Frontal cortex (tissue), 4 donors: ENCODE data around the gene NDEL1. TPM values are rescaled to one million over a fixed set of nuclear protein-coding genes. Genes with fewer than 3 reads are reported as not detected.

ENCODE experiments used
- DNase-seq, 2 donors: peaks; one replicate each; pipeline ENCODE4 v3.0.0; 2012; ENCODE audit warnings: low spot score in 2 of 2
- FAIRE-seq: peaks from 2 replicates; lab custom pipeline; 2012; peaks lifted over from hg19 to GRCh38; lab: Jason Lieb, UNC
- small RNA-seq: library from RNA; depleted of rRNA; stranded (forward); fragments of <200 nt; gene quantifications from one replicate; pipeline ENCODE3, GENCODE V24; 2014
- total RNA-seq: library from RNA; depleted of rRNA; stranded (reverse); fragments of >200 nt; gene quantifications from one replicate; pipeline ENCODE4 v1.2.3, GENCODE V29; 2014
- donor health status: control.
- donor health status: control.
- donor health status: control.

Gene NDEL1
- total RNA-seq, 1 donor from 2014 or later = 41.2 TPM

DNA sequence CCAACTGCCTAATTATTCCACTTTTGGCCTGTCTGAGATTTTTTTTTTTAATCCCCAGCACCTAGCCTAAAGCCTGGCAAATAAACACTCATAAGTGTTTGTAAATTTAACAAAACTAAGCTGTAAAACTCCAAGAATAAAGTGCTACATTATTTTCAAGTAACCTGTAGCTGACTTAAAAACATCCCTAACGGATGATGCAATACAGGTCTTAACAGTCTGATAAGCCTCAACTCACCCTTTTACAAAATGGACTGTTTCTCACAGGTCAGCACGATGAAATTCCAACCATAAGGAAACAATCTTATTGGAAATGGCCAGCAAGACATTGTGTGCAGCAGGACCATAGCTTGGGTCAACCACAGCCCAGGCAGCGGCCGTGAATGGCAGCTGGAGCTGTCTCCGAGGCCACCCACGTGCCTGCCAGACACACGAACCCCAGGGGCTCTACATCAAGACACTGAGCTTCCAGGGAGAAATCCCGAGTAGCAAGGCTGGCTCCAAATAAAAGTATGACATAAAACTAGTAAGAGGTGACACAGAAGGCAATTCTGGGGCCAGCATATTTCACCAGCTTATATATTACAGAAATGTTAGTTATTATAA, 58.9 kb downstream of the NDEL1 start:
- DNase-seq (no peak), FAIRE-seq (no peak)

DNA sequence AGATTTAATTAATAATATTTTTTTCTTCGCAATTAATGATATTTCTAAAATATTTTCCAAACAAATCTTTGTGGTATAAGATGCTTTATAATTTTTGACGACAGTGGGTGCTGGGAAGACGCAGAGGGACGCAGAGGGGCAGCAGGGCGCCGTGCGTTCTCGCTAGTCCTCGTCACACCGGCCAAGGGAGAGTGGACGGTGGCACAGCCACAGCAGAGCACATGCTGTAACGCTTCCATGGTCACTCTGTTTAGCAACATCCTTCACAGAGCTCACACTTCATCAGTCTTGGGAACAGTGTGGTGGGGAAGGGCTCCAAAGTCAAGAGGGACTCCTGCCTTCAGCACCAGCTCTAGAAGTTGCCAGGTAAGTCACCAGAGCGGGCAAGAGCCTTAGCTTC, 60.4 kb downstream of the NDEL1 start:
- FAIRE-seq = no peak
- DNase-seq = no peak

DNA sequence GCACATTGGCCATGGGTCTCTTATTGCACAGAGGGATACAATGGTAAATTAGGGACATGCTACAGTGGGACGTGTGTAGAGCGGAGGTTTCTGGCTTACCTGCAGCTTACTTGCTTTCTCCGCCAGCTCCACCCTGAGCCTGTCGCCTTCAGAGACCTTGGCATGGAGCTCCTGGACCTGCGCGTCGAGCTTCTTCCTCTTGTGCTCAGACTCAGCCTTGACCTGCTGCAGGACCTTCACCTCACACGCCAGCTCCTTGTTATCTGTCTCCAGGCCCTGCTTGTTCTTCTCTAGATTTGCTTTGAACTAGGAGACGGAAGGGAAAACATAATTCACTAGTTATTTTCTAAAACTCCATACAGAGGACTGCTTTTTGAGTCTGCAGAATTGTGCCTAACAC, 63.5 kb downstream of the NDEL1 start:
- FAIRE-seq = no peak

DNA sequence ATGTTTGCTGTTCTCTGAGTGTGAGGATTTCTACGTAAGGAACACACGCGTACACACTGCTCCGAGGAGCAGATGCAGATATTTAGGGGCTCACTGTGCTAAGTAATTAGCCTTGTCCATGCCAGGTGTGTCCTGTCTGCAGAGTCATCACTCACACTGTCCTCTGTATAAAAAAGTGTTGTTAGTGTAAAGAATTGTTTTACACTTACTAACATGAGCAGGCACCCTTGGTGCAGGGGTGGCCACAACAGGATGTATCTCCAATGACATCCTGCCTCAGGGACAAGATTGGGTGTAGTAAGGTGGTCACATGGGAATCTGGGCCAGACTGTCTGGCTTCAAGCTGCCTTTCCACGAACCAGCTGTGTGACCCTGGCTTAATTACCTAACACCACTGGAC, 63.9 kb downstream of the NDEL1 start:
- no peak for FAIRE-seq

More for the DNA sequence above, 63.5 kb downstream of the NDEL1 start:
- DNase-seq = no peak

DNA sequence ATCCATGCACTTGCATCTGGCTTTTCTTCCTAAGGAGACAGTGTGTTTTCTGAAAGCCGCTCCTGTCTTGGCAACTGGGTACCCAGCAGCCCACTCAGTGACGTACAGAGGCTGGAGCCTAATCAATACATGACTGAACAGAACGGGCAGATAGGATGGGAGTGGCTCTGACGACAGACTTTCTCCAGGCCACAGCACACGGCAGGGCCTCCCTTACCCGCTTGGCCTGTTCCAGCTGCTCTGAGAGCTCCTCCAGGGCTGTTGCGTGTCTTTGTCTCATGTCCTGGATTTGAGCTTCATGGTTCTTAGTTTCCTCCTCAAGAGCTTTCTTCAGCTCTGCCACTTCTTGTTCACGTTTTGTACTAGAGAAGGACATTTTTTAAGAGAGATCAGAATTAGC, 64.9 kb downstream of the NDEL1 start:
- no peak for FAIRE-seq
- DNase-seq = no peak

More for the DNA sequence above, 63.9 kb downstream of the NDEL1 start:
- DNase-seq = no peak

DNA sequence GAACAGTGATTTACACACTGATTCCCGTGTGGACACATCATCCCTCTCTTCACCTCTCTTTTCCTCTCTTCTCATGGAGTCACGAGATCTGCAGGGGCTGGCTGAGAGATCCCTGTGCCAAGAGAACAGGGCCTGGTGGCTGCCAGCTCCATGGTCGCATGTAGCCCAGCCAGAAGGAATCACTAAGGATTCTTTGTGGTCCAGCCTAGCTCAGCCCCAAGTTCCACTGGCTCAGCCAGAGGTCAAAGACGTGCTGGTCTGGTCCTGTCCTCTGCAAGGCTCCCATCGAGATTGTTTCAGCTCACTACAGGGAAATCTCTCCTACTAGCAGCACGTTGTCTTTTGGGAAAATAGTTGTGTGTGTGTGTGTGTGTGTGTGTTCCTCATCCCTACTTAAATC, 66.4 kb downstream of the NDEL1 start:
- FAIRE-seq = no peak
- DNase-seq = no peak

DNA sequence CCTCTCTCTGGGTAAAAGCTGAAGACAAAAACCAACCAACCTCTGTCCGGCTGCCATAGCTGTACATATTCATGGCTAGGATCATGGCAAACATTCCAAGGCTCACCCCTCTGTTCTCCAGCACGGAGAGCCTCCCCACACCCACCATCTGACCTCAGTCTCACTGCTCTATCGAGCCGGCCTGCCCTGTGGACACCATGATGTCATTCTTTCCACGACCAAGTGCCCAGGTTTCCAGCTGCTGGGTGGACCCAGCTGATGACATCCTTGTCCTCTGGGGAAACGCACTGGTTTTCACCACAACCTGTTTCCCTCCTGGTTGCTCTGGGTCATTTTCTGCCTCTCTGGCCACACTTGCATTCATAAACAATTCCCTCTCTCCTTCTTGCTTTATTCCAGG, 67.7 kb downstream of the NDEL1 start:
- FAIRE-seq (no peak), DNase-seq (no peak)

DNA sequence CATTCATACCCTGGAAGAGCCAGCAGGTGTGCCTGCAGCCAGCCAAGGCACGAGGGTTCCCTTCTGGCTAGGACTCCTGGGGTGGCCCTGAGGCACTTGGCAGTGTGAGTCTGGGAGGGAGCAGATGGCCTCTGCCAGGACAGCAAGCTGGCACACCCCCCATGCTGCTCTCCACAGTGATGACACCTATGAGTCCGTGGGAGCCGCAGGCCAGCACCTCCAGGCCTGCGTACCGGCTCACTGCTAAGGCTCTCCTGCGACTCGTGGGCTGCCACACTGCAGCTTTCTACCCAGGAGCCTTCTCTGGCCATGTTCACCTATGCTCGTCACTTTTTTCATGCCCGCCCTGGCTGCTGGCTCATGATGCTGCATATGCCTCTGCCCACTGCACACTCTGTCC, 68.1 kb downstream of the NDEL1 start:
- FAIRE-seq (no peak), DNase-seq (no peak)

DNA sequence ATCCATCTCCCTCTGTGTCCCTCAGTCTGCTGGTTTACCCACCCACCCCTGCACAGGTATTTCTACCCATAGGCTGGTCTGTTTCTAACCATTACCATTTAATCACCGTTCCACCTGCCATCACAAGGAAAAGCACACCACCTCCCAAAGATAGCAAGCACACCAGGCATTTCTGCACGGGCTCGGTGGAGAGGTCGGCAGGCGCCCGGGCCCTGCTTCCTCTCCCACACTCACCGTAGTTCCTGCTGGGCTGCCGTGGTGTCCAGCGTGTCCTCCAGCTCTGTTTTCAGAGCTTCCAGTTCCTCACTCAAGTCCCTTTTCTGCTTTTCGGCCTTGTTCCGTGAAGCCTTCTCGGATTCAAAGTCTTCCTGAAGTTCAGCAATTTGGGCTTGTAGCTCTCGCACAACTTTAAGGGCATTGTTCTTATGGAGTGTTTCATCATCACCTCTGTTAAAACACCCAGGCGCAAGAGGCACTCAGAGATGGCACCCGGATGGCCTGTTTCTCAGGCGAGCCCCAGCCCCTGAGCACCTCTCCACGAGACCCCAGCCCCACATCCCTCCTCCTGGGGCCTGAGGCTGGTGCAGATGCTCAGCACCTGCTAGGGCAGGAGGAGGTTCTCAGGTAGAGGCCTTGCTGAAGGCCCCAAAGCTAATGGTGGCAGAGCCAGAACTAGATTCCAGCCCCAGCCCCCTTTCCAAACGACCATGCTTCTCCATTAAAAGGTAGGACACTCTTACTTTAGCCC, 69.0 kb downstream of the NDEL1 start:
- no peak for FAIRE-seq
- no peak for DNase-seq

DNA sequence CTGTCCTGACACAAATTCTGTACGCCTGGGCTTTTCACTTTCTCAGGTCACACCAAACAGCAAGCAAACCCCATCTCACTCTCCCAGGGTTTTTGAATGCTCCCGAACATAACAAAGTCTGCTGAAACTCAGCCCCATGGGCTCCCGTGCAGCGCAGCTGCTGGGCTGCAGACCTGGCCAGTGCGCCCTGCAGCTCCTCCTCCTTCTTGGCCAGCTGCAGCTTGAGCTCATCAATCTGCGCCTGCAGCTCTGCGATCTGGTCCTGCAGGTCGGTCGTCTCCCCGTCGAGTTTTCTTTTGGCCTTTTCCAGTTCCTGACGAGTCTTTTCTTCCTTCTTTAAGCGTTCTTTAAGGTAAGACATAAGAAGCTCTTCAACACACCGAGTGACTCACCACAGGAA, 70.5 kb downstream of the NDEL1 start:
- FAIRE-seq = no peak
- DNase-seq = no peak

DNA sequence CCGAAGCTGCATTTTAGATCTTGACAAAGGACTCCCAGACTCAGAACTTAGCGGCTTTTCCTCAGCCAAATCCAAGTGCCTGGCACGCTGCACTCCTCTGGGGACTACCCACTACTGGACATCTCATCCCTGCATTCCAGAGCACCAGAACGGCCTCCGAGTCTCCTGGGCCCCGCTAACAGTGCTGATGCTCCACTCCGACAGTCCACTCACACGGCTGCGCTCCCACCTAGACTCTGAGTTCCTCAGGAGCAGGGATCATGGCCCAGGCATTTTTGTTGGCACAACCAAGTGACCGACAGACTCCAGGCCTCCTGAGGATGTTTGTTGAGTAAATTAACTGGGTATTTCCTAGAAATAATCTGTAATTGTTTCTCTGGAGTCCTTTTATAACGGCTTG, 79.1 kb downstream of the NDEL1 start:
- DNase-seq (no peak), FAIRE-seq (no peak)

Small RNAs within 50 kb of the gene (small RNA-seq; reads per million reads assigned to genes)
- gene RNU7-43P = not detected

Other genes with a start within 250 kb of the NDEL1 start
- gene BORCS6, start 245.7 kb upstream of the NDEL1 start, total RNA-seq = 7.7 TPM
- gene AURKB, start 225.3 kb upstream of the NDEL1 start, total RNA-seq = 3.7 TPM
- 9.8 TPM for gene CTC1, start 187.8 kb upstream of the NDEL1 start, total RNA-seq
- 22.8 TPM for gene PFAS, start 186.6 kb upstream of the NDEL1 start, total RNA-seq
- gene RANGRF, start 147.2 kb upstream of the NDEL1 start, total RNA-seq = 6.1 TPM
- 1.2 TPM for gene SLC25A35, start 140.5 kb upstream of the NDEL1 start, total RNA-seq
- gene ARHGEF15, start 125.6 kb upstream of the NDEL1 start, total RNA-seq = 0.41 TPM
- gene ODF4, start 96.0 kb upstream of the NDEL1 start, total RNA-seq = not detected
- 4,449 TPM for gene RPL26, start 52.7 kb upstream of the NDEL1 start, total RNA-seq
- gene RNF222, start 38.1 kb upstream of the NDEL1 start, total RNA-seq = not detected
- gene MYH10, start 194.8 kb downstream of the NDEL1 start, total RNA-seq = 118 TPM